H1 (cell line): Measurements from ENCODE around the gene CACNA2D3. TPM values are rescaled to one million over a fixed set of nuclear protein-coding genes. Genes with fewer than 3 reads are reported as not detected.

Experiments
- CTCF ChIA-PET: fragments of 300-600 bp; sonication (Branson Sonifier 250); formaldehyde crosslinking; loops from one replicate; lab custom pipeline; 2021; ENCODE audit not compliant: partially characterized antibody; lab: Charles Lee
- POLR2A ChIA-PET: fragments of 300-600 bp; sonication (Branson Sonifier 250); formaldehyde crosslinking; loops from one replicate; lab custom pipeline; 2021; ENCODE audit warnings: inconsistent platforms; ENCODE audit not compliant: partially characterized antibody; lab: Charles Lee
- DNase-seq, 2 experiments: peaks; one replicate each; pipeline versions ENCODE4 v3.0.0 to v3.0.0-alpha.2; 2010 to 2022; ENCODE audit warnings: low spot score in 2 of 2, low read depth in 1 of 2, mixed read lengths in 1 of 2
- FAIRE-seq: peaks from 2 replicates; lab custom pipeline; 2011; peaks lifted over from hg19 to GRCh38; lab: Jason Lieb, UNC
- H2AFZ ChIP-seq: 2 replicates; pipeline ENCODE4 v1.8.1; 2012; ENCODE audit warnings: low read length, inconsistent platforms
- H2AK5ac ChIP-seq: 2 replicates; pipeline ENCODE4 v1.6.1; 2013; ENCODE audit warnings: low read depth, low read length
- H2BK120ac ChIP-seq: replicated peaks from 2 replicates; pipeline ENCODE3; 2013; ENCODE audit warnings: low read depth, low read length, inconsistent platforms
- H2BK12ac ChIP-seq: 2 replicates; pipeline ENCODE4 v1.6.1; 2013; ENCODE audit warnings: low read depth, low read length
- H2BK15ac ChIP-seq: 2 replicates; pipeline ENCODE4 v1.6.1; 2013; ENCODE audit warnings: low read length
- H2BK20ac ChIP-seq: 2 replicates; pipeline ENCODE4 v1.6.1; 2013; ENCODE audit warnings: low read length
- H2BK5ac ChIP-seq: 2 replicates; pipeline ENCODE4 v1.6.1; 2013; ENCODE audit warnings: low read depth, low read length
- H3K14ac ChIP-seq: 2 replicates; pipeline ENCODE4 v1.6.1; 2013; ENCODE audit warnings: inconsistent platforms; ENCODE audit not compliant: insufficient read length
- H3K18ac ChIP-seq: 2 replicates; pipeline ENCODE4 v1.6.1; 2013; ENCODE audit warnings: low read length; ENCODE audit errors: extremely low read depth
- H3K23ac ChIP-seq: 2 replicates; pipeline ENCODE4 v1.6.1; 2013; ENCODE audit warnings: inconsistent platforms; ENCODE audit not compliant: insufficient read length
- H3K23me2 ChIP-seq: 2 replicates; pipeline ENCODE4 v1.6.1; 2013; ENCODE audit warnings: low read depth, low read length
- H3K27ac ChIP-seq: 2 replicates; pipeline ENCODE4 v1.6.1; 2011; ENCODE audit warnings: low read depth, low read length, inconsistent platforms
- H3K27me3 ChIP-seq, 4 experiments: replicated peaks in 1 of 4; 1 replicate in 1 of 4; 2 replicates in 3 of 4; pipeline versions ENCODE4 v1.6.1 to v1.8.1; 2011 to 2013; ENCODE audit warnings: low read length in 3 of 4, mild to moderate bottlenecking in 3 of 4, inconsistent platforms in 2 of 4, mixed read lengths in 2 of 4, moderate library complexity in 1 of 4; ENCODE audit not compliant: control insufficient read depth in 3 of 4, insufficient read depth in 3 of 4; ENCODE audit errors: extremely low read depth in 1 of 4
- H3K36me3 ChIP-seq, 4 experiments: 2 replicates each; pipeline versions ENCODE4 v1.6.1 to v1.8.1; 2011 to 2013; ENCODE audit warnings: mild to moderate bottlenecking in 4 of 4, low read length in 3 of 4, moderate library complexity in 2 of 4, control low read depth in 1 of 4, inconsistent platforms in 1 of 4; ENCODE audit not compliant: insufficient read depth in 4 of 4, control insufficient read depth in 2 of 4
- H3K4ac ChIP-seq: replicated peaks from 2 replicates; pipeline ENCODE3; 2013; ENCODE audit warnings: low read length, low read depth, mixed read lengths, inconsistent platforms; ENCODE audit not compliant: insufficient read length
- H3K4me1 ChIP-seq, 4 experiments: replicated peaks in 1 of 4; 1 replicate in 1 of 4; 2 replicates in 3 of 4; pipeline versions ENCODE4 v1.6.1 to v1.8.1; 2011 to 2013; ENCODE audit warnings: low read length in 3 of 4, inconsistent platforms in 2 of 4, mixed read lengths in 1 of 4; ENCODE audit not compliant: insufficient read depth in 4 of 4, control insufficient read depth in 3 of 4
- H3K4me2 ChIP-seq, 2 experiments: 2 replicates each; pipeline versions ENCODE4 v1.6.1 to v1.8.1; 2011 to 2013; ENCODE audit warnings: low read depth in 2 of 2, low read length in 2 of 2, control low read depth in 1 of 2, inconsistent platforms in 1 of 2, mild to moderate bottlenecking in 1 of 2; ENCODE audit not compliant: insufficient read depth in 1 of 2
- H3K4me3 ChIP-seq, 4 experiments: fragments of 200-600, 300-600 bp in 1 of 4; sonication (generic), shearing (Covaris generic), sonication (Bioruptor Twin) in 1 of 4; 2 replicates each; pipeline versions ENCODE4 v1.5.1 to v1.8.1; 2011 to 2016; ENCODE audit warnings: low read length in 4 of 4, low read depth in 3 of 4, control low read depth in 2 of 4, inconsistent platforms in 2 of 4, mild to moderate bottlenecking in 2 of 4, mixed read lengths in 1 of 4, moderate library complexity in 1 of 4; ENCODE audit not compliant: insufficient read depth in 2 of 4; ENCODE audit errors: extremely low read depth in 1 of 4
- H3K56ac ChIP-seq: replicated peaks from 2 replicates; pipeline ENCODE3; 2013; ENCODE audit warnings: low read depth, mild to moderate bottlenecking, mixed read lengths, low read length, inconsistent platforms; ENCODE audit not compliant: insufficient read length
- H3K79me1 ChIP-seq: 2 replicates; pipeline ENCODE4 v1.6.1; 2013; ENCODE audit warnings: low read depth, low read length, control low read depth
- H3K79me2 ChIP-seq, 2 experiments: 2 replicates each; pipeline versions ENCODE4 v1.6.1 to v1.8.1; 2012 to 2013; ENCODE audit warnings: low read length in 2 of 2, mild to moderate bottlenecking in 2 of 2, inconsistent platforms in 1 of 2; ENCODE audit not compliant: insufficient read depth in 2 of 2, control insufficient read depth in 1 of 2
- H3K9ac ChIP-seq, 4 experiments: replicated peaks in 1 of 4; 1 replicate in 1 of 4; 2 replicates in 3 of 4; pipeline versions ENCODE4 v1.6.1 to v1.8.1; 2011 to 2013; ENCODE audit warnings: low read depth in 3 of 4, low read length in 3 of 4, control low read depth in 2 of 4, mild to moderate bottlenecking in 2 of 4, moderate library complexity in 2 of 4, inconsistent platforms in 1 of 4; ENCODE audit errors: extremely low read depth in 1 of 4
- H3K9me3 ChIP-seq, 2 experiments: 2 replicates each; pipeline versions ENCODE4 v1.6.1 to v1.8.1; 2012 to 2013; ENCODE audit warnings: mild to moderate bottlenecking in 2 of 2, moderate library complexity in 2 of 2, control low read depth in 1 of 2, inconsistent platforms in 1 of 2, low read depth in 1 of 2, low read length in 1 of 2, mixed read lengths in 1 of 2; ENCODE audit not compliant: insufficient read depth in 2 of 2
- H4K20me1 ChIP-seq, 2 experiments: replicated peaks in 1 of 2; 2 replicates each; pipeline versions ENCODE3 to v1.8.1; 2011 to 2013; ENCODE audit warnings: inconsistent platforms in 2 of 2, low read length in 2 of 2, mild to moderate bottlenecking in 1 of 2; ENCODE audit not compliant: insufficient read depth in 2 of 2, control insufficient read depth in 1 of 2
- H4K5ac ChIP-seq: 2 replicates; pipeline ENCODE4 v1.6.1; 2013; ENCODE audit warnings: low read length, low read depth, mixed read lengths, inconsistent platforms; ENCODE audit not compliant: insufficient read length
- H4K8ac ChIP-seq: 2 replicates; pipeline ENCODE4 v1.8.0; 2013; ENCODE audit warnings: mild to moderate bottlenecking, moderate library complexity, low read length, inconsistent platforms; ENCODE audit not compliant: insufficient read depth; ENCODE audit errors: extremely low read depth
- H4K91ac ChIP-seq: replicated peaks from 2 replicates; pipeline ENCODE3; 2013; ENCODE audit warnings: low read length, mixed read lengths, inconsistent platforms; ENCODE audit not compliant: insufficient read length
- ASH2L ChIP-seq: fragments of 200-600, 300-600 bp; sonication (generic); IDR thresholded peaks from one replicate; pipeline ENCODE4 v1.7.1; 2017; ENCODE audit warnings: low read length
- CBX5 ChIP-seq: fragments of 300-800, 300-1000 bp; sonication (generic); IDR thresholded peaks from 2 replicates; pipeline ENCODE4 v1.7.1; 2016; ENCODE audit warnings: antibody characterized with exemption, low read length, low read depth
- CTBP2 ChIP-seq: IDR thresholded peaks from 2 replicates; pipeline ENCODE4 v1.7.0; 2011; ENCODE audit warnings: borderline replicate concordance, mild to moderate bottlenecking, moderate library complexity, mixed read lengths, low read length; ENCODE audit not compliant: insufficient read depth, insufficient read length
- E2F6 ChIP-seq: IDR thresholded peaks from 2 replicates; pipeline ENCODE4 v1.6.1; 2012; ENCODE audit warnings: inconsistent platforms
- KDM1A ChIP-seq: fragments of 200-600, 300-600 bp; sonication (generic); IDR thresholded peaks from 2 replicates; pipeline ENCODE4 v1.7.1; 2016; ENCODE audit warnings: mild to moderate bottlenecking, low read length, borderline replicate concordance
- PHF8 ChIP-seq: fragments of 200-600 bp; sonication (generic); conservative IDR thresholded peaks from 2 replicates; pipeline ENCODE4 v1.7.1; 2012; ENCODE audit warnings: low read depth, mild to moderate bottlenecking, inconsistent platforms, low read length, moderate library complexity
- POLR2AphosphoS5 ChIP-seq: IDR thresholded peaks from 2 replicates; pipeline ENCODE4 v1.6.1; 2011; ENCODE audit warnings: low read depth, low read length
- SIN3A ChIP-seq, 2 experiments: IDR thresholded peaks in 1 of 2; conservative IDR thresholded peaks in 1 of 2; 2 replicates each; pipeline ENCODE4 v1.6.1; 2011 to 2012; ENCODE audit warnings: low read length in 2 of 2, improper control_type of control experiment in 1 of 2, low read depth in 1 of 2, mild to moderate bottlenecking in 1 of 2
- SIRT6 ChIP-seq: IDR thresholded peaks from one replicate; pipeline ENCODE4 v1.7.1; 2012; ENCODE audit warnings: low read length, inconsistent platforms
- SP2 ChIP-seq: IDR thresholded peaks from 2 replicates; pipeline ENCODE4 v1.6.1; 2012; ENCODE audit warnings: mild to moderate bottlenecking, low read length, inconsistent platforms
- TBP ChIP-seq: IDR thresholded peaks from 2 replicates; pipeline ENCODE4 v1.6.1; 2011; ENCODE audit warnings: low read depth, low read length, improper control_type of control experiment
- TCF12 ChIP-seq: IDR thresholded peaks from 2 replicates; pipeline ENCODE4 v1.6.1; 2011; ENCODE audit warnings: low read depth, mild to moderate bottlenecking, low read length
- YY1 ChIP-seq: IDR thresholded peaks from 2 replicates; pipeline ENCODE4 v1.6.1; 2011; ENCODE audit warnings: low read depth, mild to moderate bottlenecking, low read length
- WGBS, 2 experiments: shearing (Covaris generic) in 1 of 2; methylation state at CpG; one replicate each; pipeline versions ENCODE4 v1.1.6 to v1.1.7; 2013 to 2015; ENCODE audit warnings: low lambda C conversion rate in 2 of 2, mixed read lengths in 2 of 2, inconsistent platforms in 1 of 2, low coverage in 1 of 2, missing lambda C conversion rate in 1 of 2; ENCODE audit not compliant: insufficient replicate concordance in 2 of 2, insufficient coverage in 1 of 2, insufficient read length in 1 of 2; ENCODE audit errors: extremely low coverage in 1 of 2, missing lambda C conversion rate in 1 of 2; 5-methylcytosine and 5-hydroxymethylcytosine counted together
- polyA plus RNA-seq, 7 experiments: library from polyadenylated mRNA; depleted of rRNA in 3 of 7; stranded (reverse) in 5 of 7; unstranded in 2 of 7; fragments of >200 nt in 5 of 7; fragments of 200-250 nt in 2 of 7; gene quantifications; 1 replicate in 5 of 7; 2 replicates in 1 of 7; 4 replicates in 1 of 7; pipeline versions ENCODE4 v1.2.1 to v1.2.3, GENCODE V29; 2011 to 2013; ENCODE audit warnings: missing spikeins in 2 of 7, mixed read lengths in 2 of 7
- total RNA-seq: library from RNA; stranded (reverse); fragmentation: NEBNext Ultra II Directional; extraction: Animal tissue kit (Norgen Biotek cat#: 25700); gene quantifications from 2 replicates; pipeline ENCODE4 v1.2.1, GENCODE V29; 2021

The CACNA2D3 gene
- total and polyA plus RNA-seq, 2 of the 8 experiments (the other 6 are each of a cell fraction or from before 2014, with no cell fraction given): 1.5 to 1.8 TPM

GRCh38 chr3:54518011-54518675, 395.8 kb downstream of the CACNA2D3 start:
- H2AK5ac ChIP-seq: no peak overlapping the region
- no peak for DNase-seq
- no peaks in the 10 kb centered on the region; a peak in 2 of 7 replicates for H3K27me3 ChIP-seq
- no peaks in the 10 kb centered on the region for H3K4me1 ChIP-seq
- H3K4ac ChIP-seq: peak overlapping the region; percentile 57
- H3K56ac ChIP-seq: no peak overlapping the region
- no peak overlapping the region for H2BK12ac ChIP-seq
- no peak overlapping the region for H2BK20ac ChIP-seq
- FAIRE-seq: no peak
- H3K9me3 ChIP-seq: no peaks in the 10 kb centered on the region
- H4K8ac ChIP-seq: no peak overlapping the region
- H3K23ac ChIP-seq: no peak overlapping the region
- H3K18ac ChIP-seq: no peak overlapping the region; the same call in 1 of the 2 replicates
- no peak overlapping the region for H3K4me3 ChIP-seq
- ChIA-PET CTCF (interaction anchor here (1.0 to 2.1 kb wide), 3 partner anchors 9 to 20 kb away, joined by 3 to 7 read pairs (median 3); no protein-coding TSS in a partner anchor), POLR2A (interaction anchor here (0.6 kb wide), 1 partner anchor 304 kb away, joined by 3 read pairs; no protein-coding TSS in a partner anchor)
- H3K23me2 ChIP-seq: peaks cover 2% of the 10 kb centered on the region; the same call in 1 of the 2 replicates
- H3K9ac ChIP-seq: no peak overlapping the region
- no peaks in the 10 kb centered on the region for H3K79me2 ChIP-seq
- no peak overlapping the region for H3K27ac ChIP-seq
- no peak overlapping the region for H3K4me2 ChIP-seq
- no peak overlapping the region; the same call in 1 of the 2 replicates for H2BK5ac ChIP-seq
- no peak overlapping the region for H2BK15ac ChIP-seq
- H2AFZ ChIP-seq: no peak overlapping the region
- WGBS, 2 experiments: 93% methylated on average over 8 of the region's 8 CpGs; no CpG with 5 or more reads in 1 of the 2 experiments
- no peaks in the 10 kb centered on the region for H4K20me1 ChIP-seq
- H3K79me1 ChIP-seq: no peaks in the 10 kb centered on the region
- H4K91ac ChIP-seq: no peak overlapping the region
- H2BK120ac ChIP-seq: no peak overlapping the region
- no peak overlapping the region for H3K14ac ChIP-seq
- no peak overlapping the region for H4K5ac ChIP-seq
- H3K36me3 ChIP-seq: no peaks in the 10 kb centered on the region
- TF ChIP-seq POLR2AphosphoS5: no peak
- TF ChIP-seq TBP: no peak
- no peak for TF ChIP-seq SIN3A (conservative IDR thresholded peaks at IDR 0.05 in 1 of 2, IDR thresholded peaks at IDR 0.05 in 1 of 2; ENCODE audit: low read depth in 1 of 2, low read length in 2 of 2)
- no peak for TF ChIP-seq CBX5
- no peak for TF ChIP-seq YY1
- no peak for TF ChIP-seq E2F6
- TF ChIP-seq TCF12: no peak
- TF ChIP-seq ASH2L: no peak
- TF ChIP-seq SIRT6: no peak
- no peak for TF ChIP-seq KDM1A
- TF ChIP-seq PHF8: no peak
- TF ChIP-seq SP2: no peak
- TF ChIP-seq CTBP2: no peak
